Measurements from ENCODE around the gene BTBD16.

- TF ChIP-seq CTCF (IDR thresholded peaks at IDR 0.05; ENCODE audit: low read depth, low read length) (no peak), EZH2phosphoT487 (IDR thresholded peaks at IDR 0.05; ENCODE audit: low read depth) (no peak)
These were observed 67.7 kb downstream of the BTBD16 start for GRCh38 chr10:122338609-122339441.

All from OCI-LY3 (cell line).